AG08395 (cell line): ENCODE data around the gene SBF2.
"Not testable (repeated sequence)": the region's sequence is repeated elsewhere in the genome, so short reads cannot be mapped to it uniquely, and the experiment has no call there.

Experiments used
- DNase-seq: peaks from one replicate; pipeline ENCODE4 v3.0.0; 2012; ENCODE audit warnings: mixed read lengths, low spot score

The SBF2 gene

GRCh38 chr11:10117709-10118351 is 176.2 kb downstream of the SBF2 start:
- peak; percentile 58 for DNase-seq

- no peak for DNase-seq
These were observed 177.4 kb downstream of the SBF2 start for GRCh38 chr11:10116588-10116987.

- DNase-seq = no peak
These were observed 179.2 kb downstream of the SBF2 start for GRCh38 chr11:10114593-10115404.

- DNase-seq = no peak
These were observed 180.2 kb downstream of the SBF2 start for GRCh38 chr11:10113852-10114251.

- peak; percentile 69 for DNase-seq
These were observed 184.2 kb downstream of the SBF2 start for GRCh38 chr11:10109806-10110205.

GRCh38 chr11:10108915-10109680 is 184.9 kb downstream of the SBF2 start:
- peak; percentile 51 for DNase-seq

- no peak for DNase-seq
These were observed 186.5 kb downstream of the SBF2 start for GRCh38 chr11:10107497-10107896.

- no peak for DNase-seq
These were observed 196.4 kb downstream of the SBF2 start for GRCh38 chr11:10097615-10098014.

- DNase-seq = no peak
These were observed 197.0 kb downstream of the SBF2 start for GRCh38 chr11:10096987-10097386.

- DNase-seq = no peak
These were observed 198.4 kb downstream of the SBF2 start for GRCh38 chr11:10095412-10096208.

- no peak for DNase-seq
These were observed 201.6 kb downstream of the SBF2 start for GRCh38 chr11:10092426-10092825.

- no peak for DNase-seq
These were observed 202.5 kb downstream of the SBF2 start for GRCh38 chr11:10091314-10092045.

GRCh38 chr11:10087923-10088225 is 206.1 kb downstream of the SBF2 start:
- not testable (repeated sequence) for DNase-seq

- no peak for DNase-seq
These were observed 206.7 kb downstream of the SBF2 start for GRCh38 chr11:10087186-10087922.

- no peak for DNase-seq
These were observed 213.9 kb downstream of the SBF2 start for GRCh38 chr11:10080138-10080537.

- DNase-seq = peak; percentile 10
These were observed 217.4 kb downstream of the SBF2 start for GRCh38 chr11:10076458-10077141.

GRCh38 chr11:10075141-10075540 is 218.9 kb downstream of the SBF2 start:
- DNase-seq = no peak

GRCh38 chr11:10072841-10073240 is 221.2 kb downstream of the SBF2 start:
- DNase-seq = no peak

- DNase-seq = no peak
These were observed 221.9 kb downstream of the SBF2 start for GRCh38 chr11:10072142-10072541.

GRCh38 chr11:10067629-10068300 is 226.3 kb downstream of the SBF2 start:
- no peak for DNase-seq
